Astrocyte (in vitro differentiated cells and primary cell): ENCODE data around the gene STAC2. TPM values are rescaled to one million over a fixed set of nuclear protein-coding genes. Genes with fewer than 3 reads are reported as not detected.

Source experiments
- DNase-seq: peaks from one replicate; pipeline ENCODE4 v3.0.0-alpha.2; 2010; ENCODE audit warnings: low read depth
- FAIRE-seq: peaks from 2 replicates; lab custom pipeline; 2011; peaks lifted over from hg19 to GRCh38; lab: Jason Lieb, UNC
- H2AFZ ChIP-seq: 2 replicates; pipeline ENCODE4 v1.6.0; 2012; ENCODE audit warnings: low read depth, low read length, inconsistent platforms
- H3K27ac ChIP-seq: 2 replicates; pipeline ENCODE4 v1.5.1; 2011; ENCODE audit warnings: low read depth, low read length, inconsistent platforms
- H3K27me3 ChIP-seq: 2 replicates; pipeline ENCODE4 v1.6.0; 2011; ENCODE audit warnings: low read length, inconsistent platforms; ENCODE audit not compliant: insufficient read depth
- H3K36me3 ChIP-seq: 2 replicates; pipeline ENCODE4 v1.5.1; 2011; ENCODE audit warnings: low read length, inconsistent platforms; ENCODE audit not compliant: insufficient read depth
- H3K4me1 ChIP-seq: 2 replicates; pipeline ENCODE4 v1.5.1; 2011; ENCODE audit warnings: low read length, inconsistent platforms; ENCODE audit not compliant: insufficient read depth
- H3K4me2 ChIP-seq: 2 replicates; pipeline ENCODE4 v1.6.0; 2012; ENCODE audit warnings: low read length, inconsistent platforms
- H3K4me3 ChIP-seq: 2 replicates; pipeline ENCODE4 v1.5.1; 2011; ENCODE audit warnings: low read depth, mild to moderate bottlenecking, low read length, inconsistent platforms; ENCODE audit not compliant: insufficient read depth
- H3K79me2 ChIP-seq: 2 replicates; pipeline ENCODE4 v1.6.0; 2012; ENCODE audit warnings: mild to moderate bottlenecking, low read length, inconsistent platforms; ENCODE audit not compliant: insufficient read depth
- H3K9ac ChIP-seq: 2 replicates; pipeline ENCODE4 v1.6.0; 2012; ENCODE audit warnings: mild to moderate bottlenecking, low read length, inconsistent platforms
- H3K9me3 ChIP-seq: 2 replicates; pipeline ENCODE4 v1.5.1; 2012; ENCODE audit warnings: low read depth, mild to moderate bottlenecking, low read length, inconsistent platforms; ENCODE audit not compliant: insufficient read depth
- H4K20me1 ChIP-seq: 2 replicates; pipeline ENCODE4 v1.6.0; 2012; ENCODE audit warnings: low read length, inconsistent platforms; ENCODE audit not compliant: insufficient read depth
- H3K27ac Mint-ChIP-seq: one replicate; pipeline ENCODE4 v1.8.0; 2021; ENCODE audit warnings: mild to moderate bottlenecking, mixed read lengths; ENCODE audit not compliant: unreplicated experiment
- H3K27me3 Mint-ChIP-seq: one replicate; pipeline ENCODE4 v1.8.0; 2021; ENCODE audit warnings: low read depth, mixed read lengths; ENCODE audit not compliant: unreplicated experiment
- H3K36me3 Mint-ChIP-seq: one replicate; pipeline ENCODE4 v1.8.0; 2021; ENCODE audit warnings: low read depth, mixed read lengths; ENCODE audit not compliant: unreplicated experiment
- H3K4me1 Mint-ChIP-seq: one replicate; pipeline ENCODE4 v1.8.0; 2021; ENCODE audit warnings: low read depth, mixed read lengths; ENCODE audit not compliant: unreplicated experiment
- H3K4me3 Mint-ChIP-seq: one replicate; pipeline ENCODE4 v1.8.0; 2021; ENCODE audit warnings: mild to moderate bottlenecking, moderate library complexity, mixed read lengths; ENCODE audit not compliant: unreplicated experiment
- H3K9me3 Mint-ChIP-seq: one replicate; pipeline ENCODE4 v1.8.0; 2021; ENCODE audit warnings: mild to moderate bottlenecking, mixed read lengths; ENCODE audit not compliant: unreplicated experiment
- EZH2 ChIP-seq: IDR thresholded peaks from 2 replicates; pipeline ENCODE4 v1.6.1; 2012; ENCODE audit warnings: mild to moderate bottlenecking, low read length, inconsistent platforms; ENCODE audit not compliant: insufficient read depth
- total RNA-seq: library from RNA; stranded (reverse); gene quantifications from 2 replicates; pipeline ENCODE4 v1.2.1, GENCODE V29; 2021
- TF ChIP-seq, protein P1 (sequence below): IDR thresholded peaks from 2 replicates; pipeline ENCODE4 v1.5.1; 2011; ENCODE audit warnings: low read depth, mild to moderate bottlenecking, inconsistent platforms, low read length, moderate library complexity; ENCODE audit not compliant: insufficient read depth

The STAC2 gene
- total RNA-seq, 1 donor from 2014 or later: not detected

GRCh38 chr17:39244600-39245570 is 19.1 kb upstream of the STAC2 start:
- no peak overlapping the region for H3K9ac ChIP-seq
- Mint-ChIP-seq H3K4me1 (peaks cover 2% of the 10 kb centered on the region), H3K4me3 (no peak overlapping the region), H3K27me3 (no peaks in the 10 kb centered on the region), H3K9me3 (no peaks in the 10 kb centered on the region), H3K36me3 (no peaks in the 10 kb centered on the region), H3K27ac (peak overlapping the region; percentile 47)
- H3K4me2 ChIP-seq: no peak overlapping the region
- DNase-seq (peak; percentile 42), FAIRE-seq (no peak)
- H4K20me1 ChIP-seq: peaks cover 4% of the 10 kb centered on the region
- H3K4me3 ChIP-seq: no peak overlapping the region
- no peaks in the 10 kb centered on the region for H3K9me3 ChIP-seq
- no peak overlapping the region for H3K27ac ChIP-seq
- no peak overlapping the region for H2AFZ ChIP-seq
- peaks cover 2% of the 10 kb centered on the region for H3K27me3 ChIP-seq
- TF ChIP-seq EZH2: no peak
- TF ChIP-seq, protein P1, sequence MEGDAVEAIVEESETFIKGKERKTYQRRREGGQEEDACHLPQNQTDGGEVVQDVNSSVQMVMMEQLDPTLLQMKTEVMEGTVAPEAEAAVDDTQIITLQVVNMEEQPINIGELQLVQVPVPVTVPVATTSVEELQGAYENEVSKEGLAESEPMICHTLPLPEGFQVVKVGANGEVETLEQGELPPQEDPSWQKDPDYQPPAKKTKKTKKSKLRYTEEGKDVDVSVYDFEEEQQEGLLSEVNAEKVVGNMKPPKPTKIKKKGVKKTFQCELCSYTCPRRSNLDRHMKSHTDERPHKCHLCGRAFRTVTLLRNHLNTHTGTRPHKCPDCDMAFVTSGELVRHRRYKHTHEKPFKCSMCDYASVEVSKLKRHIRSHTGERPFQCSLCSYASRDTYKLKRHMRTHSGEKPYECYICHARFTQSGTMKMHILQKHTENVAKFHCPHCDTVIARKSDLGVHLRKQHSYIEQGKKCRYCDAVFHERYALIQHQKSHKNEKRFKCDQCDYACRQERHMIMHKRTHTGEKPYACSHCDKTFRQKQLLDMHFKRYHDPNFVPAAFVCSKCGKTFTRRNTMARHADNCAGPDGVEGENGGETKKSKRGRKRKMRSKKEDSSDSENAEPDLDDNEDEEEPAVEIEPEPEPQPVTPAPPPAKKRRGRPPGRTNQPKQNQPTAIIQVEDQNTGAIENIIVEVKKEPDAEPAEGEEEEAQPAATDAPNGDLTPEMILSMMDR: peak; percentile 94
- no peaks in the 10 kb centered on the region for H3K4me1 ChIP-seq
- H3K79me2 ChIP-seq: no peaks in the 10 kb centered on the region
- no peaks in the 10 kb centered on the region for H3K36me3 ChIP-seq

- H3K27me3 ChIP-seq: peaks cover 3% of the 10 kb centered on the region
- peak overlapping the region; percentile 34 for H2AFZ ChIP-seq
- Mint-ChIP-seq H3K27me3 (peaks cover 4% of the 10 kb centered on the region), H3K4me3 (no peak overlapping the region), H3K36me3 (no peaks in the 10 kb centered on the region), H3K4me1 (peaks cover 2% of the 10 kb centered on the region), H3K9me3 (no peaks in the 10 kb centered on the region), H3K27ac (no peak overlapping the region)
- no peak overlapping the region for H3K9ac ChIP-seq
- TF ChIP-seq, protein P1: no peak
- TF ChIP-seq EZH2: no peak
- H4K20me1 ChIP-seq: peaks cover 4% of the 10 kb centered on the region
- no peak for DNase-seq
- H3K79me2 ChIP-seq: no peaks in the 10 kb centered on the region
- no peak overlapping the region for H3K4me2 ChIP-seq
- no peaks in the 10 kb centered on the region for H3K36me3 ChIP-seq
- no peak for FAIRE-seq
- H3K4me1 ChIP-seq: no peaks in the 10 kb centered on the region
- no peaks in the 10 kb centered on the region for H3K9me3 ChIP-seq
- no peak overlapping the region for H3K27ac ChIP-seq
- H3K4me3 ChIP-seq: no peak overlapping the region
Observed at GRCh38 chr17:39244016-39244599, 18.4 kb upstream of the STAC2 start.

DNA sequence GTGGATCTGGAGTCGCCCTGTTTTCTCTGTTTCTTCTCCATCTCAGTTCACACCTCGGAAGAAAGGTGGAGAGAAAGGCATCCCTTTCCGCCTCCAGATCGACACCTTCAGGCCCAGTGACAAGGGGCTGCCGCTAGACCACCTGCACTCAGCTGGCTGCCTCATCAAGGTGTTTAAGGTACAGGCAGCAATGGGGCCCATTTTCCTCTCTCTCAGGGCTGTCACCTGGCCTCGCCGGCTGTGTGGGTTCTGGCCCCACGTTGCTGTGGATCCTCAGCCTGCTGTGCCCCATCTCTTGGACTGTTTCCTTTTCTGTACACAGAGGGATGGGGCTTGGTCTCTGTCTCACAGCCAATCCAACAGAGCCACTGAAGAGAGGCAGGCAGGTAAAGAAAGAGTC is 17.4 kb upstream of the STAC2 start:
- H3K4me1 ChIP-seq: peaks cover 7% of the 10 kb centered on the region
- no peaks in the 10 kb centered on the region for H3K79me2 ChIP-seq
- TF ChIP-seq, protein P1: no peak
- TF ChIP-seq EZH2: no peak
- no peak for DNase-seq
- no peak overlapping the region for H3K27ac Mint-ChIP-seq
- peaks cover 3% of the 10 kb centered on the region for H3K27me3 ChIP-seq
- H3K36me3 ChIP-seq: no peaks in the 10 kb centered on the region
- no peak overlapping the region for H3K4me2 ChIP-seq
- FAIRE-seq: no peak
- H2AFZ ChIP-seq: no peak overlapping the region
- H3K4me3 ChIP-seq: no peak overlapping the region
- H3K9me3 Mint-ChIP-seq: no peaks in the 10 kb centered on the region
- H3K27me3 Mint-ChIP-seq: peaks cover 6% of the 10 kb centered on the region
- no peak overlapping the region for H3K9ac ChIP-seq
- H4K20me1 ChIP-seq: peaks cover 4% of the 10 kb centered on the region
- no peaks in the 10 kb centered on the region for H3K36me3 Mint-ChIP-seq
- H3K4me1 Mint-ChIP-seq: peaks cover 2% of the 10 kb centered on the region
- H3K27ac ChIP-seq: no peak overlapping the region
- H3K9me3 ChIP-seq: no peaks in the 10 kb centered on the region
- no peak overlapping the region for H3K4me3 Mint-ChIP-seq
